ENCODE data around the gene TTC9B.

Gene TTC9B

GRCh38 chr19:40241809-40242384, 23.7 kb upstream of the TTC9B start:
- POLR2A ChIA-PET, result no interaction called here
- TF ChIP-seq CTCF (IDR thresholded peaks at IDR 0.05; ENCODE audit: insufficient read depth, low read length, missing control alignments), result no peak
- no peak for DNase-seq (ENCODE audit: low read depth, low spot score)
- CTCF ChIA-PET, result interaction anchor here (0.5 to 1.3 kb wide), 4 partner anchors 11 to 113 kb away, joined by 3 to 4 read pairs (median 4); no protein-coding TSS in a partner anchor
- no peak overlapping the region for H3K4me3 ChIP-seq (ENCODE audit: low read depth, low read length)

- POLR2A ChIA-PET, result no interaction called here
- TF ChIP-seq CTCF (IDR thresholded peaks at IDR 0.05; ENCODE audit: insufficient read depth, low read length, missing control alignments), result no peak
- DNase-seq (ENCODE audit: low read depth, low spot score), result no peak
- H3K4me3 ChIP-seq (ENCODE audit: low read depth, low read length), result no peak overlapping the region
- CTCF ChIA-PET, result interaction anchor here (0.5 to 1.3 kb wide), 3 partner anchors 10 to 114 kb away, joined by 3 to 4 read pairs (median 4); no protein-coding TSS in a partner anchor
Observed at GRCh38 chr19:40241125-40241808, 23.1 kb upstream of the TTC9B start.

- DNase-seq (ENCODE audit: low read depth, low spot score), result no peak
- ChIA-PET CTCF (interaction anchor here (1.3 kb wide), 1 partner anchor 9 kb away, joined by 3 read pairs; no protein-coding TSS in a partner anchor), POLR2A (no interaction called here)
- TF ChIP-seq CTCF (IDR thresholded peaks at IDR 0.05; ENCODE audit: insufficient read depth, low read length, missing control alignments), result no peak
- H3K4me3 ChIP-seq (ENCODE audit: low read depth, low read length), result no peak overlapping the region
Observed at GRCh38 chr19:40240332-40240731, 22.1 kb upstream of the TTC9B start.

GRCh38 chr19:40239415-40240226, 21.4 kb upstream of the TTC9B start:
- no peak overlapping the region for H3K4me3 ChIP-seq (ENCODE audit: low read depth, low read length)
- POLR2A ChIA-PET, result no interaction called here
- CTCF ChIA-PET, result no interaction called here
- no peak for TF ChIP-seq CTCF (IDR thresholded peaks at IDR 0.05; ENCODE audit: insufficient read depth, low read length, missing control alignments)
- DNase-seq (ENCODE audit: low read depth, low spot score), result no peak

GRCh38 chr19:40238775-40239174, 20.6 kb upstream of the TTC9B start:
- CTCF ChIA-PET, result no interaction called here
- DNase-seq (ENCODE audit: low read depth, low spot score), result no peak
- TF ChIP-seq CTCF (IDR thresholded peaks at IDR 0.05; ENCODE audit: insufficient read depth, low read length, missing control alignments), result no peak
- POLR2A ChIA-PET, result no interaction called here
- no peak overlapping the region for H3K4me3 ChIP-seq (ENCODE audit: low read depth, low read length)

- H3K4me3 ChIP-seq (ENCODE audit: low read depth, low read length), result no peak overlapping the region
- ChIA-PET CTCF (no interaction called here), POLR2A (no interaction called here)
- TF ChIP-seq CTCF (IDR thresholded peaks at IDR 0.05; ENCODE audit: insufficient read depth, low read length, missing control alignments), result no peak
- DNase-seq (ENCODE audit: low read depth, low spot score), result no peak
Observed at GRCh38 chr19:40237791-40238190, 19.6 kb upstream of the TTC9B start.

All from AG04449 (cell line).